Lower leg skin (tissue), 4 donors: Measurements from ENCODE around the gene RNF31. TPM values are rescaled to one million over a fixed set of nuclear protein-coding genes. Genes with fewer than 3 reads are reported as not detected.
"Not testable (repeated sequence)": the region's sequence is repeated elsewhere in the genome, so short reads cannot be mapped to it uniquely, and the experiment has no call there.

Source experiments
- DNase-seq, 2 donors: peaks; one replicate each; pipeline ENCODE4 v3.0.0-alpha.2; 2019; ENCODE audit warnings: low spot score in 2 of 2
- H3K4me3 ChIP-seq: fragments of 200-600 bp; sonication (generic); 2 replicates; pipeline ENCODE4 v1.5.1; 2017; ENCODE audit warnings: mild to moderate bottlenecking, low read depth; ENCODE audit not compliant: poor library complexity, severe bottlenecking
- POLR2A ChIP-seq, 2 donors: fragments of 450-650 bp; IDR thresholded peaks; one replicate each; pipeline ENCODE4 v1.6.1; 2016 to 2017; ENCODE audit warnings: antibody characterized with exemption in 2 of 2, mild to moderate bottlenecking in 1 of 2, moderate library complexity in 1 of 2
- WGBS, 2 donors: methylation state at CpG; one replicate each; pipeline ENCODE4 v1.1.5; 2018; 5-methylcytosine and 5-hydroxymethylcytosine counted together
- intact Hi-C: fragments of 100-400 bp; cut with DNase I; formaldehyde crosslinking; loops from one replicate; pipeline ENCODE4 v1.15.0; 2023; ENCODE audit warnings: low total_unique reads
- total RNA-seq, 4 donors: library from RNA; depleted of rRNA; stranded (reverse); fragments of >200 nt; gene quantifications; one replicate each; pipeline ENCODE4 v1.1.0, GENCODE V29; 2016
- TF ChIP-seq, protein P1 (sequence below), 3 donors: fragments of 450-650 bp; IDR thresholded peaks; one replicate each; pipeline ENCODE4 v1.5.1; 2016; ENCODE audit warnings: antibody characterized with exemption in 3 of 3, mild to moderate bottlenecking in 3 of 3, moderate library complexity in 2 of 3

RNF31 gene
- total RNA-seq, 4 donors from 2014 or later: 53.1 to 98.6 (median 77.3) TPM

DNA sequence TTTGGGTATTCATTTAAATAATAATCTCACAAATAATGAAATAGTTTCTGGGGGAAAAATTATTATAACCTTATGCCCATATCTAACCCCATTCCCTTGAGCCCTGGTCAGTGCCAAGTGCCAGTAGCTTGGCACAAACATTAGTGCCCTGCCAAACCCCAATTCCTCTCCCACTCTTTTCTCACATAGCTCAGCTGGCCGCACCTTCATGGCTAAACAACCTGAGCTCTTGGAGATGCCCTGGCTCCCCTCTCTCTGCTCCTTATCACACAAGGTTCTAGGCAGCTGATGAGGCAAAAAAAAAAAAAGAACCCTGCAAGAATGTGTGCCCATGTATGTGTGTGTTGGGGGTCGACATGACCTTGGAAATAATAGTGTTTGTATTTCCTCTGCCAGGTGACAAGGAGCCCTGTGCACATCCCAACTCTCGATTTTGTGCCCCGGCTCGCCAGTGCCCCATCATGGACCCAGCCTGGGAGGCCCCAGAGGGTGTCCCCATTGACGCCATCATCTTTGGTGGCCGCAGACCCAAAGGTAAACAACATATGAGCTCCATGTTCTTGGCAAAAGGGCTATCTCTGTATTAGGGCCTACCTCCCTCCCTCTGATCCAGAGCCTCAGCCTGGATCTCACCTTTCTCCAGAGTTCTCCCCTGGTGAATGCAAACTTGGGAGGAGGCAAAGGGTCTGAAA is 44.8 kb upstream of the RNF31 start:
- intact Hi-C loops: no loop called here
- 86 to 93% methylated on average over 7 of the region's 7 CpGs for WGBS, 2 donors
- no peak overlapping the region for H3K4me3 ChIP-seq
- TF ChIP-seq, protein P1, sequence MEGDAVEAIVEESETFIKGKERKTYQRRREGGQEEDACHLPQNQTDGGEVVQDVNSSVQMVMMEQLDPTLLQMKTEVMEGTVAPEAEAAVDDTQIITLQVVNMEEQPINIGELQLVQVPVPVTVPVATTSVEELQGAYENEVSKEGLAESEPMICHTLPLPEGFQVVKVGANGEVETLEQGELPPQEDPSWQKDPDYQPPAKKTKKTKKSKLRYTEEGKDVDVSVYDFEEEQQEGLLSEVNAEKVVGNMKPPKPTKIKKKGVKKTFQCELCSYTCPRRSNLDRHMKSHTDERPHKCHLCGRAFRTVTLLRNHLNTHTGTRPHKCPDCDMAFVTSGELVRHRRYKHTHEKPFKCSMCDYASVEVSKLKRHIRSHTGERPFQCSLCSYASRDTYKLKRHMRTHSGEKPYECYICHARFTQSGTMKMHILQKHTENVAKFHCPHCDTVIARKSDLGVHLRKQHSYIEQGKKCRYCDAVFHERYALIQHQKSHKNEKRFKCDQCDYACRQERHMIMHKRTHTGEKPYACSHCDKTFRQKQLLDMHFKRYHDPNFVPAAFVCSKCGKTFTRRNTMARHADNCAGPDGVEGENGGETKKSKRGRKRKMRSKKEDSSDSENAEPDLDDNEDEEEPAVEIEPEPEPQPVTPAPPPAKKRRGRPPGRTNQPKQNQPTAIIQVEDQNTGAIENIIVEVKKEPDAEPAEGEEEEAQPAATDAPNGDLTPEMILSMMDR (IDR thresholded peaks at IDR 0.05): no peak
- TF ChIP-seq POLR2A (IDR thresholded peaks at IDR 0.05): no peak
- DNase-seq: no peak

DNA sequence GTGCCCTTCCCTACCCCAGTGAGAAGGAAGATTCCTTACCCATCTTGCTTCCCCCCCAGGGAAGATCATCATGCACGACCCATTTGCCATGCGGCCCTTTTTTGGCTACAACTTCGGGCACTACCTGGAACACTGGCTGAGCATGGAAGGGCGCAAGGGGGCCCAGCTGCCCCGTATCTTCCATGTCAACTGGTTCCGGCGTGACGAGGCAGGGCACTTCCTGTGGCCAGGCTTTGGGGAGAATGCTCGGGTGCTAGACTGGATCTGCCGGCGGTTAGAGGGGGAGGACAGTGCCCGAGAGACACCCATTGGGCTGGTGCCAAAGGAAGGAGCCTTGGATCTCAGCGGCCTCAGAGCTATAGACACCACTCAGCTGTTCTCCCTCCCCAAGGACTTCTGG is 43.8 kb upstream of the RNF31 start:
- no peak overlapping the region for H3K4me3 ChIP-seq
- intact Hi-C loops: no loop called here
- DNase-seq: no peak
- WGBS, 2 donors: 90 to 98% methylated on average over 13 of the region's 13 CpGs
- no peak for TF ChIP-seq POLR2A (IDR thresholded peaks at IDR 0.05)
- TF ChIP-seq, protein P1 (IDR thresholded peaks at IDR 0.05): no peak

DNA sequence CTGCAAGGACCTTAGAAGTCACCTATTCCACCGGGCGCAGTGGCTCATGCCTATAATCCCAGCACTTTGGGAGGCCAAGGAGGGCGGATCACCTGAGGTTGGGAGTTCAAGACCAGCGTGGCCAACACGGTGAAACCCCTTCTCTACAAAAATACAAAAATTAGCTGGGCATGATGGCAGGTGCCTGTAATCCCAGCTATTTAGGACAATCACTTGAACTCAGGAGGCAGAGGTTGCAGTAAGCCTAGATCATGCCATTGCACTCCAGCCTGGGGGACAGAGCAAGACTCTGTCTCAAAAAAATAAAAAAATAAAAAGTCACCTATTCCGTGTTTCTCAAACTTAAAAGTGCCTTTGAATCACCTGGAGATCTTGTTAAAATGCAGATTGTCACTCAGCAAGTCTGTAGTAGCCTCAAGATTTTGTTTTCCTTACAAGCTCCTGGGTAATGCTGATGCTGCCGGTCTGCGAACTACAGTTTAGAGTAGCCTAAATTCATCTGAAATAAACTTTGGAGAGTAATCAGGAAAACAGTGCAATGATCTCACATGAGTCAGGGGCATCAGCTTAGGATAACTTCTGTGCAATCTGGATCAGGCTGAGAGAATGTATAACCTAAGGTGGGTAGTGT is 41.6 kb upstream of the RNF31 start:
- intact Hi-C loops: loop anchor here (5.0 kb wide), 1 partner anchor 48 kb away; no protein-coding TSS in a partner anchor
- WGBS, 2 donors: 89 to 90% methylated on average over 8 of the region's 8 CpGs
- not testable (repeated sequence) for H3K4me3 ChIP-seq, DNase-seq

DNA sequence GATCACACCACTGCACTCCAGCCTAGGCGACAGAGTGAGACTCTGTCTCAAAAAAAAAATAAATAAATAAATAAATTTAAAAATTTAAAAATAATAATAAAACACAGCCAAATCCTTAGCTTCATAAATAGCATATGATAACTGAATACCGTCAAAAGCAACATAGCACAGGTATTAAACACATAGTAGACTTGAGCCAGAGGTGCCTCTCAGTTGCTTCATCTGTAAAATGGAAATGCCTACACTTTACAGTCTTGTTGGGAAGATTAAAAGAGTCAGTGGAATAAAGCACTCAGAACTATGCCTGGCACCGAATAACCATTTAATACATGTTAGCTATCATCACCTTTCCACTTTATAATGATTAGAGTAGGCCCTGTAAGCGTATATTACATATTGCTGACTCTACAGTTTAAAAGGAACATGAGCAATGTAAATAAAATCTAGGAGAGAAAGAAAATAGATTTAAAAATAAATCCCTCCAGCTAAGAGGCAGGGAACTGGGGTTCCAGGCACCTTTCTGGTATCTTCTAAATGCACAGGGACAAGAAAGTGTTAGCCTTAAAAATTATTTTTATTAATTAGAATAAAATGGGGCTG is 40.5 kb upstream of the RNF31 start:
- no peak for TF ChIP-seq POLR2A (IDR thresholded peaks at IDR 0.05)
- TF ChIP-seq, protein P1 (IDR thresholded peaks at IDR 0.05): no peak
- WGBS, 2 donors: 85 to 87% methylated on average over 4 of the region's 4 CpGs
- intact Hi-C loops: loop anchor here (5.0 kb wide), 1 partner anchor 49 kb away; no protein-coding TSS in a partner anchor
- no peak overlapping the region for H3K4me3 ChIP-seq
- no peak for DNase-seq

DNA sequence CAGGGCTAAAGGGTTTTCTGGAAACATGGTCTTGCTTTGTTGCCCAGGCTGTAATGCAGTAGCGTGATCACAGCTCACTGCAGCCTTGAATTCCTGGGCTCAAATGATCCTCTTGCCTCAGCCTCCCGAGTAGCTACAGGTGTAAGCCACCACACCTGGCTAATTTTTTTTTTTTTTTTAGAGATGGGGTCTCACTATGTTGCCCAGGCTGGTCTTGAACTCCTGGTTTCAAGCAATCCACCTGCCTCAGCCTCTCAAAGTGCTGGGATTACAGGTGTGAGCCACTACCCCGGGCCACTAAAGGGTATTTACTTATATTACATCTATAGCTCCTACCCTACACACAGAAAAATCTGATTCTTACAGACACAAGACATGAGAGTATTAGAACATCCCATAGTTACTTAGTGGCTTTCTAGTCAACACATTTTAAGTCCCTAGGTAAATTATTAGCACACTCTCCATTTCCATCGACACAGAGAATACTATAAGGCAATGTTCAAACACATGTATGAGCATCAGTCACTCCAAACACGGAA is 38.9 kb upstream of the RNF31 start:
- H3K4me3 ChIP-seq: no peak overlapping the region
- WGBS, 2 donors: 49 to 50% methylated on average over 5 of the region's 5 CpGs
- intact Hi-C loops: loop anchor here (5.0 kb wide), 1 partner anchor 51 kb away; no protein-coding TSS in a partner anchor
- TF ChIP-seq, protein P1 (IDR thresholded peaks at IDR 0.05): no peak
- no peak for TF ChIP-seq POLR2A (IDR thresholded peaks at IDR 0.05)
- DNase-seq: no peak

DNA sequence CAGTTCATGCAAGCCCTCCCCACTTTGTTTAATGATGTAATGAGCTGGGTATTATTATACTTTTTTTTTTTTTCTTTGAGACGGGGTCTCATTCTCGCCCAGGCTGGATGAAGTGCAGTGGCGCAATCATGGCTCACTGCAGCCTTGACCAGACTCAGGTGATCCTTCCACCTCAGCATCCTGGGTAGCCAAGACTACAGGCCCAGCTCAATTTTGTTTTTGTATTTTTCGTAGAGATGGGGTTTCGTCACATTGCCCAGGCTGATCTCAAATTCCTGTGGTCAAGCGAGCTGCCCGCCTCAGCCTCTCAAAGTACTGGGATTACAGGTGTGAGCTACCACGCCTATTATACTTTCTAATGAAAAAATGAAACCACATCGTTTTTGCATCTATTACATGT is 37.2 kb upstream of the RNF31 start:
- intact Hi-C loops: no loop called here
- WGBS, 2 donors: 81% methylated on average over 9 of the region's 9 CpGs
- no peak overlapping the region for H3K4me3 ChIP-seq
- TF ChIP-seq, protein P1 (IDR thresholded peaks at IDR 0.05): no peak
- TF ChIP-seq POLR2A (IDR thresholded peaks at IDR 0.05): no peak
- no peak for DNase-seq
